GM21737 (cell line): ENCODE results near the gene CTDSPL.

Experiments used
- ATAC-seq: cut with Tn5 transposase; IDR thresholded peaks from one replicate; pipeline ENCODE4 v1.9.1; 2021; ENCODE audit warnings: mild to moderate bottlenecking, moderate library complexity; ENCODE audit not compliant: unreplicated experiment

CTDSPL gene

DNA sequence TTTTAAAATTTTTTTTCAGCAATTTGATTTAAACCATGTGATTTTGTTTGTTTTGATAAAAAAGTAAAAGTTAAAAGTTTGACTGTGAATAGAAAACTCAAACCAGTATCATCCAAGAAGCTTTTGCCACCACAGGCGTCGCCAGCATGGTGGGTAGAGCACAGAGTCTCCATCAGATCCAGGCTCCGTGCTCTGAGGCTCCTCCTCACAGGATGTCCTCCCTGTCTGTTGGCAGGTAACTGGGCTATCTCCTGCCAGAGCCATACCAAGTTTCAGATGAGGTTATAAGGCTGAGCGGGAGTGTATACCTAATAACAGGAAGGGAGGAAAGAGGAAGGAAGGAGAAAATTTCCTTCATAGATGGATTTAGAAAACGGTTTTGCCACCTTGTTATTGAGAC lies 28.8 kb downstream of the CTDSPL start:
- no peak for ATAC-seq

DNA sequence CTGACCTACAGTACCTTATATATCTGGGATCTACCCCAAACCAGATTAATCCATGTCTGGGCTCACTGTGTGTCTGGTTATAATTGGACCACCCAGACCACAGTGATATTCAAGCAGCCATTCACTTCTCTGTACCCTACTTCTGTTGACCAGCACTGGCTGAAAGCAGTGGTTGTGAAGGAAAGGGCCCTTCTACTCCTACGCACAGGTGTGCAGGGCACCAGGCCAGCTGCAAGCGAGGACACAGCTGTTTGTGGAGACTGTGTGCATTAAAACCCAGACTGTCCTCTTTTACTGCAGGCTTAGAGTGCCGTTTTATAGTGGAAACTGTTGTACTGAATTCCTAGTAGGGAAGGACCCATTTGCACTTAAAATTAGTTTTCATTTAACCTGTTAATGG lies 29.5 kb downstream of the CTDSPL start:
- no peak for ATAC-seq

- ATAC-seq, result no peak
Observed at GRCh38 chr3:37892927-37893600, 31.4 kb downstream of the CTDSPL start.

- ATAC-seq, result no peak
Observed at GRCh38 chr3:37896827-37897226, 35.1 kb downstream of the CTDSPL start.

DNA sequence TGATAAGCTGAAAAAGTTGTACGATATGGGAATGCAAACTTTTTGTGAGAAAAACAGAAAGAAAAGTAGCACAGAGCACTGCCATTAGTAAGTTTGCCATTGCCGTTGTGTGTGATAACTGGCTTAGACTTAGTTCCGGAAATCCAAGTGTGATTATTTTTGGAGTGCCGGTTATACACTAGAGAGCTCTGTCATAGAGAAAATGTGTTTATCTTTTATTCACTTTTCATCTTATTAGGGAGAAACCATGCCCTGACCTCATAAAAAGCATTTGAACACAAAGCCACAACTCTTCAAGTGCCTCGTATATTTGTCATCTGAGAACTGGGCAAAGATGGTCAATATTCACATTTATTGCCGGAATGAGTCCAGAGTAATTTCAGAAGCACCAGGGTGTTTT lies 36.1 kb downstream of the CTDSPL start:
- no peak for ATAC-seq

DNA sequence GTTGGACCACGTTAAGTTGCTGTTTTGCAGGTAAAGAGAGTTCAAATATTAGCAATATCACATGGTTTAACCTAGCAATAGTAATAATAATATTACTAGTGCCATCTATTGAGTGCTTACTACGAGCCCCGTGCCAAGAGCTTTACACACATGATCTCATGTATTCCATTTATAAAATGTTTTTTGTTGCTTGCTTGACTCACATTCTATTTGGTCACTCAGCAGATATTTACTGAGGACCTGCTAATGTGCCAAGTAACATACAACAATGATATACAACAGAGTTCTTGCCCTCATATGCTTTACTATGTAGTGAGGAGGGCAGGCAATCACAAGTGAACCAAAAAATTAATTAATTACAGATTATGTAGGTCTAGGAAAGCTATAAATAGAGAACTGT lies 36.7 kb downstream of the CTDSPL start:
- no peak for ATAC-seq

GRCh38 chr3:37899101-37899707 lies 37.5 kb downstream of the CTDSPL start:
- no peak for ATAC-seq

DNA sequence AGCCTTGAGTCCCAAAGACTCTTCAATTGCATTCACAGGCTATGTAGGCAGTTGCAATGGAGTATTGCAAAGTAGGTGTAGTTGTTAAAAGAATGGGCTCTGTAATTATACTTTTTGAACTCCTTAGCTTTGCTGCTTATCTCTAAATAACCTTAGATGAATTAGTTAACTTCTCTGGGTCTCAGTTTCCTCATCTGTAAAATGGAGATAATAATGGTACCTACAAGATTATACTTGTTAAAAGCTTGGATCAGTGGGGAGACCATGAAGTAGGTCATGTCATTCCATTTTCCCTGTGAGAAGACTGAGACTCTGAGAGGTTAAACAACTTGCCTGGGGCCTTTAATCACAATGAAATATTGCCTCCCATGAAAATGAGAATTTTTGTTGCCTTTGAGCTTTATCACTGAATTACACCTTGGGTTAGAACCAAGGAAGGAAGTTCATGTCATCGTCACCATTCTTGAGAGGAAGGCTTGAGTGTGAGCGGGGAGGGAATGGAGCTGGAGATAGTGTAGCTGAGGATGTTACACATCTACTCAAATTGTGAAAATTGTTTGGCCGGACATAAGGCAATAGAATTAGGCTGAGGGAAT lies 38.1 kb downstream of the CTDSPL start:
- ATAC-seq, result no peak

- no peak for ATAC-seq
Observed at GRCh38 chr3:37901721-37902120, 40.0 kb downstream of the CTDSPL start.

DNA sequence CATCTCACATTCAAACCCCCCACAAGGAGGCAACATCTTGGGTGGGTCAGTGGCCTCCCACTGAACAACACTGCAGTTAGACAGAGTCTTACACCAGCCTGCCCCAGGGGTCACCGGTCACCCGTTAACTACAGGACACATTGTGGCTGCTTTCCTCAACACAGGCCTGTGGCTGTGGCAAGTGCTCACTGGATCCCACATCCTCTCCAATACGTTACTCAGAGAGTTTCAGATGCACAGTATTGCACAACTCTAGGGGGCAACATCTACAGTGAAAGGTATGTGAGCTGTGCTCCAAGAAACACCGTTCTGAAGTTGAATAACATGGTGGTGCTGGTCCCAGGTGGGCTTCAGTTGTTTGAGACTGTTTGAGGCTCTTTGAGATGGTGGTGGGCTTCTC lies 41.0 kb downstream of the CTDSPL start:
- no peak for ATAC-seq

DNA sequence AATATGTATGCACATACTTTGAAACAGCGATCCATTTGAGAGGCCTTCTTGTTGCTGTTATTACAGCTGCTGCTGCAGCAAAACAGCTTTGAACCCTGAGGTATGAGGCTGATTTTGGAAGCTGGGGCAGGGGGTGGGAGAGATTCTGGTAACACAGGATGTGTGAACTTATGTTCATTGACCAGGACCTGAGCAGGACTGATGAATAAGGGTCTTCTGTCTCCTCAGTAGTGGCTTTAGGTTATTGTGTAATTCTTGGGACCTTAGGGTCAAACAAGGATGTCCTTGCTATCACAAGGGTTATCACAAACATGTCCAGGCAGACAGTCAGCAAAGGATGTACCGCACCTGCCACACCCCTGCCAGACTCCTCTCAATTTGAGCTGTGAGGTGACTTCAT lies 41.6 kb downstream of the CTDSPL start:
- no peak for ATAC-seq

DNA sequence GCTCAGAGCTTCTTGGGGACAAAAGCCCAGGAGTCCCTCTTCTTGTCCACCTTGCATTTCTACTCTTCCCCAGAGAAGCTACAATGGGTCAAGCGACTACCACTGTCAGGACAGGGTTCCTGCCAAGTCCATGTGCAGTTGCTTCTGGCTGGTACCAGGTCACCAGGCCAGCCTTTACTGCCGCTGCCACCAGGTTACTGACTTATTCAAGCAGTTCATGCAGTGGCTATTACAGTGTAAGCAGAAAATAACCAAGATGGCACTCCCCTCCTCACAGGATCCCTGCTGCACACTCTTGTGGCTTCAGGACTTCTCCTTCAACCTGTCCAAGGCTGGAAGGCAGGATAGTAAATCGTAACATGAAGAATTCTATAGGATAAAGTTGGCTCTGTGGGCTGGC lies 42.1 kb downstream of the CTDSPL start:
- ATAC-seq, result no peak

DNA sequence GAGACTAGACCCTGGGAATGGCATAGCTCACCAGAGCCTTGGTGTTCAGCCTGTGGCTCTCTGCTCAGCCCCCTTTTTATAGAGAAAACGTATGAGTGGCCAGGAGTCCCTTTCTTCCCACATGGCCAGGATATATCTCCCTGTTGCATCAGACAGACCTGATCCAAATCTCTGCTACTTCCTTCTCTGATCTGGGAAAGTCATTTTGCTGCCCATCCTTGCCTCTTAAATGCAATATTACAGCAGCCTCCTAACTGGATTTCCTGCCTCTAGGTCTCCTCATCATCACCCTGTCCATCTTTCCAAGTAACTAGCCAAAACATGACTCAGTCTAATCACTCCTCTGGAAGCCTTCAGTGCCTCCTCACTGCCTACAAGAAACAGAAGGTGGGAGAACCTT lies 42.9 kb downstream of the CTDSPL start:
- ATAC-seq, result no peak

DNA sequence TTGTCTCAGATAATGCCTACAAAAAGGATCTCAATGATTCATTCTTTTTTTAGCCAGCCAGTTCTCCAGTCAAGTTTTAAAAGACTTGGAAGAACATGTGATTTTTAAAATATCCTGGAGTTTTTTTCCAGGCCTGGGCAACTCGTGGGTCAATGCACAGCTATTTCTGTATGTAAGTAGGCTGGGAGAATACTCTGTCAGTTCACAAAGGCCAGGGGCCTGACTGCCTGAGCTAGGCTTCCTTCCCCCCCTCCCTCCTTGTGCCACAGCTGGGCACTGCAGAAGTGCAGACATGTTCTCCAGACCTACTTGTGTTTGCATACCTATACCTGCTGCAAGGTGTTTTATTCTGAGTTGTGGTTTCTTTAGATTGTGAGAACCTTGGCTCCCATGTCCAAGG lies 43.7 kb downstream of the CTDSPL start:
- ATAC-seq, result no peak

- no peak for ATAC-seq
Observed at GRCh38 chr3:37905987-37906674, 44.5 kb downstream of the CTDSPL start.

DNA sequence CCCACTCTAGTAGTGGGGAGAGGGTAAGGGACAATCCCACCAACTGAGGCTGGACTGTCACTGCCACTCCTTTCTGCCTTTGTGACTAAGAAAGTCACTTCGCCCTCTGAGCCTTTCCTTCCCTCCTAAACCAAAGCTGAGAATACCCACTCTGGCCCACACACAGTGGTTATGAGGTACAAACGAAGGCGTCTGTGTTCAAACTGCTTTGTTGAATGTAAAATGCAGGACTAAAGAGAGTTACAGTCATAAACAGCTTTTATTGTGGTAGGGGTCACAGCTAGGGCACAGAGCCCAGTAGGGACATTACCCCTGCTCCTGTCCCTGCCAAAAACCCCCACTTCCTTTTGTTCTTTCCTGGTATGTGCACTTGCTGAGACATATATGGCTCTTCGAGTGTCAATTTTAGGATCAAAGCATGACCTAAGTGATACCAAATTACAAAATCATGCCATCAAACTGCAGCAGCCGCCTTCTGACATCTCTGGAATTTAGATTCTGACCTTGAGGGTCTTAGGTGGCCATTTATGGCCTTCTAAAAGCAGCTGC lies 45.1 kb downstream of the CTDSPL start:
- no peak for ATAC-seq

GRCh38 chr3:37907371-37907770 lies 45.7 kb downstream of the CTDSPL start:
- ATAC-seq, result no peak

GRCh38 chr3:37907906-37908305 lies 46.2 kb downstream of the CTDSPL start:
- ATAC-seq, result peak; percentile 92

- no peak for ATAC-seq
Observed at GRCh38 chr3:37909067-37909911, 47.6 kb downstream of the CTDSPL start.

DNA sequence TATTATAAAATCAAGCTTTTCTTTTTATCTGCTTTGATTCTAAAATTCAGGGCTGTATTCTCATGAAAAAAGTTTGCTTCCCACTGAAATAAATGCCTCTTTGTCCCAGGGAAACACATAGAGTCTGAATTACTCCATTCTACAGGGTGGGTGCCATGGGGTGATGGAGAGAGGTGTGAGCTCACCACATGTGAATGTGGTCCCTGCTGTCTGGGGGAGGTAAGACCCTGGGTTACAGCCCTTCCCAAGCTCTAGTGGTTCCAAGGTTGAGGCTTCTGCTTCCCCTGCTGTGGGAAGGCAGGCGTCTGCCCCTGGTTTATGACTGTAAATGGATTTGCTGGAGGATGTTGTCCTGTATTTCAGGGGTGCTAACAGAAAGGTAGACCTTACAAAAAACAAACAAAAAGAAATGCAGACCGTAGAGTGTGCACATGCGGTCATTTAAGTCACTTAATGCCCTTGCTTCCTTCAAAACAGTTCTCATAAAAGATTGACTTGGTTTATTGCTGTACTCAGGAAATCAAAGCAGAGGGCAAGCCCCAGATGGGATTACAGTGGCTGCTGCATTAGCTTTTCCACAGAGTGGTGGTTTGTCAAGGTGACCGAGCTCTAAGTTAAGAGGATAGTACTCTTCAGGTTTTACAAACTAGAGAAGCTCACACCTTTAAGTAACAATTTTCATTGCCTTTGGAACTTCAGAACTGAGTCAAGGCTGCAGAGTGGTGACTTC lies 49.2 kb downstream of the CTDSPL start:
- ATAC-seq, result no peak
